Mucosa of descending colon (tissue), 3 donors: ENCODE data around the gene AQR. TPM values are rescaled to one million over a fixed set of nuclear protein-coding genes. Genes with fewer than 3 reads are reported as not detected.

Experiments used
- ATAC-seq: fragments of 200-7000 bp; cut with Tn5 transposase; one replicate; pipeline ENCODE4 v1.9.1; 2020; ENCODE audit warnings: mild to moderate bottlenecking, moderate library complexity
- DNase-seq, 3 donors: peaks; one replicate each; pipeline ENCODE4 v3.0.0-alpha.2; 2020
- H3K36me3 ChIP-seq: fragments of 200-600 bp; one replicate; pipeline ENCODE4 v1.8.0; 2021; ENCODE audit warnings: low read depth, mild to moderate bottlenecking
- H3K4me1 ChIP-seq: fragments of 200-600 bp; one replicate; pipeline ENCODE4 v1.8.0; 2021; ENCODE audit warnings: low read depth, mild to moderate bottlenecking
- H3K4me3 ChIP-seq: fragments of 200-600 bp; one replicate; pipeline ENCODE4 v1.8.0; 2021; ENCODE audit warnings: mild to moderate bottlenecking
- H3K9me3 ChIP-seq: fragments of 200-600 bp; one replicate; pipeline ENCODE4 v1.8.0; 2021; ENCODE audit warnings: mild to moderate bottlenecking
- intact Hi-C, 2 donors: fragments of 100-400 bp; cut with DNase I in 1 of 2; cut with micrococcal nuclease in 1 of 2; formaldehyde crosslinking; loops; one replicate each; pipeline versions ENCODE4 v1.11.0 to v1.11.1; 2022; cut with DNase I, micrococcal nuclease
- total RNA-seq, 3 donors: library from RNA; stranded (reverse); fragmentation: NEBNext Ultra II Directional in 2 of 3; extraction: Animal tissue kit (Norgen Biotek cat#: 25700) in 2 of 3; gene quantifications; one replicate each; pipeline versions ENCODE4 v1.2.1 to v1.2.4, GENCODE V29; 2021 to 2023
- TF ChIP-seq, protein P1 (sequence below): fragments of 200-600 bp; IDR thresholded peaks from one replicate; pipeline ENCODE4 v1.8.0; 2022; ENCODE audit warnings: antibody characterized with exemption, mild to moderate bottlenecking
- donor health status: DM: no; HTN: no; CAD: no; lungs with moderate emphysema.
- donor health status: DM: no; HTN: no; CAD: no.
- donor health status: DM: no; HTN: yes; CAD: no.

The AQR gene
- total RNA-seq, 3 donors from 2014 or later: 25.1 to 26.6 (median 26.4) TPM

DNA sequence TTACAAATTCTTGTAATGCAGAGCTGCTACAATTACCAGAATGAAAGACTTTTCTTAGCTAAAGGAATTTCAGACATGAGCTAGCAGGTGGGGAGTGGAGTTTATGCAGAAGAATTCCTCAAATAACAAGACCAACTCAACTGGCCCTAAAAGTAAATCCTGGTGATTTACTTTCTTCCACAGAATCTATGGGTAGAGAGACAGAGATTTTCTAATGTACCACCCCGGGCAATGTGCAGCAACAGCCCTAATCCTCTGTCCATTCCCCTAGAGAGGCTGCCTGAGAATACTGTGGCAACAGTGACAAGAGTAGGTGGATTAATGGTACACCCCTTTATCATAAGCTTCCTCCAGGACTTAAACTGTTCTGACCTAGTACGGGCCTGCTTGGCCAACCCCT lies 55.2 kb downstream of the AQR start:
- H3K9me3 ChIP-seq: no peaks in the 10 kb centered on the region
- H3K4me3 ChIP-seq: no peak overlapping the region
- no peaks in the 10 kb centered on the region for H3K36me3 ChIP-seq
- intact Hi-C loops: loop anchor here in 1 of 2 donors (10.0 kb wide), 2 partner anchors 200 to 290 kb away; no protein-coding TSS in a partner anchor
- TF ChIP-seq, protein P1, sequence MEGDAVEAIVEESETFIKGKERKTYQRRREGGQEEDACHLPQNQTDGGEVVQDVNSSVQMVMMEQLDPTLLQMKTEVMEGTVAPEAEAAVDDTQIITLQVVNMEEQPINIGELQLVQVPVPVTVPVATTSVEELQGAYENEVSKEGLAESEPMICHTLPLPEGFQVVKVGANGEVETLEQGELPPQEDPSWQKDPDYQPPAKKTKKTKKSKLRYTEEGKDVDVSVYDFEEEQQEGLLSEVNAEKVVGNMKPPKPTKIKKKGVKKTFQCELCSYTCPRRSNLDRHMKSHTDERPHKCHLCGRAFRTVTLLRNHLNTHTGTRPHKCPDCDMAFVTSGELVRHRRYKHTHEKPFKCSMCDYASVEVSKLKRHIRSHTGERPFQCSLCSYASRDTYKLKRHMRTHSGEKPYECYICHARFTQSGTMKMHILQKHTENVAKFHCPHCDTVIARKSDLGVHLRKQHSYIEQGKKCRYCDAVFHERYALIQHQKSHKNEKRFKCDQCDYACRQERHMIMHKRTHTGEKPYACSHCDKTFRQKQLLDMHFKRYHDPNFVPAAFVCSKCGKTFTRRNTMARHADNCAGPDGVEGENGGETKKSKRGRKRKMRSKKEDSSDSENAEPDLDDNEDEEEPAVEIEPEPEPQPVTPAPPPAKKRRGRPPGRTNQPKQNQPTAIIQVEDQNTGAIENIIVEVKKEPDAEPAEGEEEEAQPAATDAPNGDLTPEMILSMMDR: no peak
- H3K4me1 ChIP-seq: no peaks in the 10 kb centered on the region
- DNase-seq (no peak), ATAC-seq (no peak)

DNA sequence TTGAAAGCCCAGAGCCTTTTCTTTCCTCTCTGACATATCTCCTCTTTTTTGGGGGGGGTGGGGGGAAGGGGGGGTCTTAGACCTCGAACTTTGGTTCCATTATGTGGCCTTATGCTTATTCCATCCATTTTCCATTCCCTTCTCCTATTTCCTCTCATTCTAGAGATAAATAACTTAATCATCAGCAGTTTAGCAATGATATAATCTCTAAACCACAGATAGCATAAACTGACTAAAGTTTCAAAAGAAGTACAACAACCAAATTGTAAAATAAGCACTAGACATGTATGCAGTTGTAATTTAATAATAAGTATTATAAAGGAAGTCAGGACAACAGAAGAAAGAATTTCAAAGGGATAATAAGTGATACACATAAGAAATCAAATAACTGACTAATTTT lies 64.5 kb downstream of the AQR start:
- ATAC-seq: no peak
- intact Hi-C loops: no loop called here

DNA sequence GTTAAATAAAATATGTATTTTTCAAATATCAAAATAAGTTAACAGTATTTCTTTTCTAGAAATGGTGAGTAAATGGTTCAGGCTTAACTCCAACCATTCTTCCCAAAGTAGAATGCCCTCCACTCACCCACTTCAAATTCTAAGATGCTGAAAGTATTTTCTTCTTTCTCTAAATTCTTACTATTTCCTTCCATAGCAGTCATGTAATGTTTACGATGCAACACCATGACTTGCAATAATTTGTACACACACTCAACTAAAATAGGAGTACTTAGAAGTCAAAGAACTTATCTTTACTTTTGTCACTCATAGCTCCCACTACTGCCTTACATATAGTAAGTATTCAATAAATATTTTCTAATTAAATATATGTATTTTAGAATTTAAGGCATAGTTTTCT lies 65.0 kb downstream of the AQR start:
- DNase-seq: no peak
- intact Hi-C loops: no loop called here
- Histone ChIP-seq H3K36me3 (no peaks in the 10 kb centered on the region), H3K4me1 (no peaks in the 10 kb centered on the region), H3K9me3 (no peaks in the 10 kb centered on the region), H3K4me3 (no peak overlapping the region)
- TF ChIP-seq, protein P1: no peak
- no peak for ATAC-seq

More for the DNA sequence above, 64.5 kb downstream of the AQR start:
- Histone ChIP-seq H3K4me1 (no peaks in the 10 kb centered on the region), H3K4me3 (no peak overlapping the region), H3K9me3 (no peaks in the 10 kb centered on the region), H3K36me3 (no peaks in the 10 kb centered on the region)
- DNase-seq: no peak
- TF ChIP-seq, protein P1: no peak

DNA sequence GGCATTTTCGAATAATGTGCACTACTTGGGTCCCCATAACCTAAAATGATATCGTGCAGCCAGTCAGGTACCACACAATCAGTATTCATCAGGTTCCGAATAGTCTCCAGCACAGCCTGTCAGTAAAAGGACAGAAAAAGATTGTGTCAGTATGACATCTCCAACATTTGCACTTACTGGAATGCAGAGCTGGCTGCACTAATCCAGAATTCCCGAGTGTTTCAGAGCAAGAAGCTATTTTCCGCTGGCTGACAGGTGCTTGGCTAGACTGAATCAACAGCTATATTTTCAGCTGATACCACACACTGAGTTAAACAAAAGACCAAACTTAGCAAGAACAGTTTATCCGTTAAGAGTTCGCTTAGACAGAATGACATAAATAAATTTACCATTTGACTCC lies 68.8 kb downstream of the AQR start:
- TF ChIP-seq, protein P1: no peak
- no peak overlapping the region for H3K4me3 ChIP-seq
- ATAC-seq (no peak), DNase-seq (no peak)
- no peaks in the 10 kb centered on the region for H3K36me3 ChIP-seq
- H3K9me3 ChIP-seq: no peaks in the 10 kb centered on the region
- no peaks in the 10 kb centered on the region for H3K4me1 ChIP-seq
- intact Hi-C loops: no loop called here

DNA sequence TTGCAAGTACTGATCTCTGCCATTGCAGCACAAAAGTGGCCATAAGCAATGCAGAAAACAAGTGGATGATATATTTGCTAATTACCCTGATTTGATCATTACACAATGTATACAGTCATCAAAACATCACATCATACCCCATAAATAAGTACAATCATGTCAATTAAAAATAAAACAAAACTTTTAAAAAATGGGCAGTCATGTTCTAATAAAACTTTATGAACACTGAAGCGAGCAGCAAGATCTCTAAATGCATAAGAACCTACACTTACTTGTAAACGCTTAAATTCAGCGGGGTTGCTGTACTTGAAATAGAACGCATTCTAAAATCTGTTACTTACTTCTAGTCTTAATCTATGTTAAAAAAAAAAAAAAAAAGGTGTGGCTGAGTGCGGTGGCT lies 73.4 kb downstream of the AQR start:
- TF ChIP-seq, protein P1: no peak
- ATAC-seq (no peak), DNase-seq (no peak)
- Histone ChIP-seq H3K4me3 (no peak overlapping the region), H3K36me3 (peaks cover 4% of the 10 kb centered on the region), H3K9me3 (peaks cover 12% of the 10 kb centered on the region), H3K4me1 (no peaks in the 10 kb centered on the region)
- intact Hi-C loops: no loop called here

DNA sequence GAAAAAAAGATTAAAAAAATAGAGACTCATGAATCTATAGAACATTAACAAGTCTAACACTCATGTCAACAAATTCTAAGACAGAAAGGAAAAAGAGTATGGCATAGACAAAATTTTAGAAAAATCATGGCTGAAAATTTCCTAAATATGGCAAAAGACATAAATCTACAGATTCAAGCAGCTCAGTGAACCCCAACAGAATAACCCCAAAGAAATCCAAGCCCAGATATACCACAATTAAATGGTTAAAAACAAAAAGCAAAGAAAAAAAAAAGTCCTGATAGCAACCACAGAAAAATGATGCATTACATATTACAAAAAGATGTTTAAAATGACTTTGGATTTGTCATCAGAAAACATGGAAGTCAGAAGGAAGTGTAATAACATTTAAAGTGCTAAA lies 75.6 kb downstream of the AQR start:
- ATAC-seq: no peak
- Histone ChIP-seq H3K4me1 (no peaks in the 10 kb centered on the region), H3K36me3 (peaks cover 4% of the 10 kb centered on the region), H3K4me3 (no peak overlapping the region), H3K9me3 (peaks cover 12% of the 10 kb centered on the region)
- DNase-seq: no peak
- TF ChIP-seq, protein P1: no peak
- intact Hi-C loops: no loop called here
